Tibial nerve (tissue), 4 donors: ENCODE data around the gene IYD. TPM values are rescaled to one million over a fixed set of nuclear protein-coding genes. Genes with fewer than 3 reads are reported as not detected.

Experiments
- DNase-seq, 2 donors: peaks; one replicate each; pipeline ENCODE4 v3.0.0-alpha.2; 2019; ENCODE audit warnings: low spot score in 2 of 2
- H3K27ac ChIP-seq, 4 donors: fragments of 200-600 bp; sonication (generic) in 3 of 4; one replicate each; pipeline ENCODE4 v1.5.1; 2017 to 2019; ENCODE audit warnings: mild to moderate bottlenecking in 1 of 4
- H3K27me3 ChIP-seq, 2 donors: fragments of 200-600 bp; sonication (generic) in 1 of 2; one replicate each; pipeline versions ENCODE4 v1.5.1 to v1.6.0; 2017 to 2019
- H3K36me3 ChIP-seq, 3 donors: fragments of 200-600 bp; sonication (generic); one replicate each; pipeline ENCODE4 v1.5.1; 2018 to 2019
- H3K4me1 ChIP-seq, 4 donors: fragments of 200-600 bp; sonication (generic) in 3 of 4; one replicate each; pipeline ENCODE4 v1.5.1; 2017 to 2019
- H3K4me3 ChIP-seq, 4 donors: fragments of 200-600 bp; sonication (generic) in 3 of 4; one replicate each; pipeline ENCODE4 v1.5.1; 2017 to 2019; ENCODE audit warnings: mild to moderate bottlenecking in 1 of 4, moderate library complexity in 1 of 4
- H3K9me3 ChIP-seq, 4 donors: fragments of 200-600 bp; sonication (generic) in 3 of 4; one replicate each; pipeline ENCODE4 v1.5.1; 2017 to 2019
- CTCF ChIP-seq, 5 experiments: fragments of 200-600 bp in 3 of 5; fragments of 450-650 bp in 2 of 5; sonication (generic) in 3 of 5; IDR thresholded peaks; one replicate each; pipeline ENCODE4 v1.5.1; 2016 to 2019; ENCODE audit warnings: antibody characterized with exemption in 5 of 5, mild to moderate bottlenecking in 3 of 5, moderate library complexity in 2 of 5
- EP300 ChIP-seq, 2 donors: sonication (generic); formaldehyde crosslinking; IDR thresholded peaks; one replicate each; pipeline ENCODE4 v1.6.1; 2017; ENCODE audit warnings: antibody characterized with exemption in 2 of 2, mild to moderate bottlenecking in 1 of 2
- POLR2A ChIP-seq, 2 donors: fragments of 450-650 bp; IDR thresholded peaks; one replicate each; pipeline ENCODE4 v1.6.1; 2017; ENCODE audit warnings: antibody characterized with exemption in 2 of 2, mild to moderate bottlenecking in 2 of 2, moderate library complexity in 2 of 2
- WGBS, 2 donors: methylation state at CpG; one replicate each; pipeline ENCODE4 v1.1.5; 2018; 5-methylcytosine and 5-hydroxymethylcytosine counted together
- total RNA-seq, 4 donors: library from RNA; depleted of rRNA; stranded (reverse); fragments of >200 nt; gene quantifications; one replicate each; pipeline ENCODE4 v1.1.0, GENCODE V29; 2016

The IYD gene
- total RNA-seq, 4 donors from 2014 or later: under 0.01 TPM; not detected in 3

GRCh38 chr6:150349546-150349945 lies 19.3 kb upstream of the IYD start:
- WGBS, 2 donors: 61 to 69% methylated on average over 4 of the region's 4 CpGs
- Histone ChIP-seq H3K27ac (no peak overlapping the region), H3K9me3 (no peaks in the 10 kb centered on the region), H3K27me3 (no peaks in the 10 kb centered on the region), H3K4me1 (no peaks in the 10 kb centered on the region), H3K4me3 (no peak overlapping the region), H3K36me3 (no peaks in the 10 kb centered on the region)
- TF ChIP-seq CTCF (IDR thresholded peaks at IDR 0.05) (no peak), EP300 (IDR thresholded peaks at IDR 0.05) (no peak), POLR2A (IDR thresholded peaks at IDR 0.05) (no peak)
- DNase-seq: no peak

DNA sequence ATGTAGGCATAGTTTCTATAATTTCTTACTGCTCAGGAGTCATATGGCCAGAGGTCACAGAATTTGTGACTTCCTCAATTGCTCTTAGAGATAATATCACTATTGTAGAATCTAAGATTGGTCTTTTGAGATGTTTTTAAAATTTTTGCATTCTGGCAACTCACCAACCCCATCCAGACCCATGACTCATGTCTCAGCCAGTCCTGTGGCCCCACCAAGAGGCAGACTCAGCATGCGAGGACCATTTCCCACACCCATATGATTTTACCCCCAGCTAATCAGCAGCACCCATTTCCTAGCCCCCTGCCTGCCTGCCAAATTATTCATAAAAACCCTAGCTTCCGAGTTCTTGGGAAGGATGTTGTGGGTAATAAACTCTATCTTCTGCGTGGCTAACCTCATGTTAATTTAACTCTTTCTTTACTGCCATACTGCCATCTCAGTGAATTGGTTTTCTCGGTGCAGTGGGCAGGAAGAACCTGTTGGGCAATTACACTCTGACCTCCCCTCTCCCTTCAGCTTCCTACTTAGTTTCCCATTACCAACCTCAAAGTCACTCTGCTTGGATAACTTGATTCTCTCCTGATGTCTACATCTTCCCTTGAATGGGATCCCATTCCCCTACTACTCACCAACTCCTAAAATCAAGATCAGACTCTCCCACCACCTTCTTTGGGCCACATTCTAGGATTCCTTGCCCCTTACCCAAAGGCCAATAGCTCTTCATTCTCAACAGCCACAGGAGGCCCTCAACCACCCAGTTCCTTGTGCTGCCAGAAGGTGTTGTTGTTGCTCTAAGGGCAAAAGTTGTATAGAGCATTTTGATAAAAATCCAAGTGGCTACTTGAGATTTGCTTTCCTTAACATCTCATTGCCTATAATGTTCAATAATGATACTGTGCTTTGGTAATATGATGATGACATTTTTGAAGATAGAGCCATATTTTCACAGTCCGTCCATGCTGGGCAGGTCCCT lies 16.2 kb upstream of the IYD start:
- WGBS, 2 donors: 61 to 63% methylated on average over 5 of the region's 5 CpGs
- no peaks in the 10 kb centered on the region for H3K4me1 ChIP-seq
- no peaks in the 10 kb centered on the region for H3K36me3 ChIP-seq
- no peak for DNase-seq
- no peaks in the 10 kb centered on the region for H3K9me3 ChIP-seq
- H3K4me3 ChIP-seq: no peak overlapping the region
- H3K27me3 ChIP-seq: no peaks in the 10 kb centered on the region
- TF ChIP-seq EP300 (IDR thresholded peaks at IDR 0.05) (no peak), CTCF (IDR thresholded peaks at IDR 0.05) (no peak), POLR2A (IDR thresholded peaks at IDR 0.05) (no peak)
- H3K27ac ChIP-seq: no peak overlapping the region

DNA sequence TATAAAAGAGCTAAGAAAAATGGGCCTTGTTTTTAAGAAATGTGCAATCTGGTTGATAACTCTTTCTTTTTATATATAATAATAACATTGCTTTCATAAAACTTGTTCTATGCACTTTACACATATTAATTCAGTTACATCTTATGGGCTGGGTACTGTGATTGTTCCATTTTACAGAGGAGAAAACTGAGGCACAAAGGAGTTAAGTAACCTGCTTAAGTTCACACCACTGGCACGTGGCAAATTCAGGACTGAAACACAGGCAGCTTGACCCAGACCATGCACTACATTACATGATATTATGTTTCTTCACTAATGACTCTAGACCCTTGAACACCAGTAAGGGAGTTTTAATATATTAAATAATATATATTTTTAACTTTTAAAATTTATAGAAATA lies 15.4 kb upstream of the IYD start:
- 74 to 84% methylated on average over 1 of the region's 1 CpG for WGBS, 2 donors
- no peak overlapping the region for H3K4me3 ChIP-seq
- no peaks in the 10 kb centered on the region for H3K36me3 ChIP-seq
- no peaks in the 10 kb centered on the region for H3K27me3 ChIP-seq
- no peak for DNase-seq
- no peak overlapping the region for H3K27ac ChIP-seq
- H3K9me3 ChIP-seq: no peaks in the 10 kb centered on the region
- H3K4me1 ChIP-seq: no peaks in the 10 kb centered on the region
- TF ChIP-seq EP300 (IDR thresholded peaks at IDR 0.05): no peak
- no peak for TF ChIP-seq CTCF (IDR thresholded peaks at IDR 0.05)
- no peak for TF ChIP-seq POLR2A (IDR thresholded peaks at IDR 0.05)

DNA sequence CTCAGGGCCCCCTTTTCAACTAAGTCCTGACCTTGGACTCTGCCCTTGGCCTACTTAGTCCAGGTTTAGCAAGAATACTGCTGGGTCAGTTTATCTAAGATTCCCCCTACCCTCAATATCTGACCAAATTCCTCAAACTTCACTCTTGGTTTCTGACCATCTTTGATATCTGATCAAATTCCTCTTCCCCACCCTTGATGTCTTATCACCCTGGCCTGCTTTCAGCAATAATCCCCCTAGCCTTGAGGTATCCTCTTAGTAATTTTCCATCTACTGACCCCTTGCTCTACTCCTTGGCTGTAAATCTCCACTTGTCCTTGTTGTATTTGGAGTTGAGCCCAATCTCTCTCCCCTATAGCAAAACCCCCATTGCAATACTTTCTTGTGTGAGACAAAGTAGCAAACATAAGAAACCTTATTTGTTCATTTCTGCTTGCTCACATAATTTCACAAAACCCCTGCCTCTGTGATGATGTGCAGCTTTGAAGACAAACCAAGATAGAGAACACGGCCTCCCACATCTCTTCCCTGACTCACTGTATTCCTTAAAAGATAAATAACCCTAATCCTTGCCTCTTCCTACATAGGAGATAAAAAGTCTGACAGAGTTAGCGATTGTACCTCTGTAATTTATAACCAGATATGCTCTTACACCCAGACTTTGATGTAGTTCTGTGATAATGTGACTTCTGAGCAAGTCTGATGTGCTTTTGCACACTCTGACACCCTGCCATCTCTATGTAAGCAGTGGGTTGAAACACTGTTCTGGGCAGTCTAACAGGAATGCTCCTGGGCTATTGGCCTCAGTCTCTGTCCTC lies 13.8 kb upstream of the IYD start:
- no peak overlapping the region for H3K4me3 ChIP-seq
- TF ChIP-seq CTCF (IDR thresholded peaks at IDR 0.05) (no peak), POLR2A (IDR thresholded peaks at IDR 0.05) (no peak), EP300 (IDR thresholded peaks at IDR 0.05) (no peak)
- H3K9me3 ChIP-seq: no peaks in the 10 kb centered on the region
- DNase-seq: no peak
- no peaks in the 10 kb centered on the region for H3K4me1 ChIP-seq
- no peaks in the 10 kb centered on the region for H3K27me3 ChIP-seq
- no peaks in the 10 kb centered on the region for H3K36me3 ChIP-seq
- 54 to 65% methylated on average over 2 of the region's 2 CpGs for WGBS, 2 donors
- H3K27ac ChIP-seq: no peak overlapping the region

DNA sequence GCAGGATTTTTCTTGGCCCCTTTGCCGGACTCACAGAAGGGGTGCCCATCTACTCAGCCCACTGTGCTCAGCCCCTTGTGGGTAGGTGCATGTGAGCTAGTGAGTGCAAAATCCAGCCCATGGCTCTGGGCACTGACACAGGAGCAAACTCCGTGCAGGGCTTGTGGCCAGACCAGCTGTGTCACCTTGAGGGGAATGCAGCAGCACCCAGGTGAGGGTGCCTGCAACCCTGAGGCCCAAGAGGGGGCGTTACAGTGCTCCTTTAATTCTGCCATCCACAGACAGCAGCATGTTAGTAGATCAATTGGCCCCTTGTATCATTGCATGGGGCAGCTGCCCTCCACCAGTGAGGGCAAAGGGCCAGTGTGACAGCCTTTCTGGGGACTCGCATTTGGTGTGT lies 12.9 kb upstream of the IYD start:
- Histone ChIP-seq H3K27me3 (no peaks in the 10 kb centered on the region), H3K27ac (no peak overlapping the region), H3K9me3 (no peaks in the 10 kb centered on the region), H3K36me3 (no peaks in the 10 kb centered on the region), H3K4me3 (no peak overlapping the region), H3K4me1 (no peaks in the 10 kb centered on the region)
- DNase-seq: no peak
- TF ChIP-seq POLR2A (IDR thresholded peaks at IDR 0.05): no peak
- no peak for TF ChIP-seq EP300 (IDR thresholded peaks at IDR 0.05)
- TF ChIP-seq CTCF (IDR thresholded peaks at IDR 0.05): no peak
- 77 to 78% methylated on average over 1 to 4 of the region's 4 CpGs for WGBS, 2 donors
